GM06990 (cell line): ENCODE results near the gene IGFLR1.

Experiments used
- DNase-seq: peaks from one replicate; pipeline ENCODE4 v3.0.0-alpha.2; 2011; ENCODE audit not compliant: insufficient read length; ENCODE audit errors: extremely low read depth
- H3K27me3 ChIP-seq: replicated peaks from 2 replicates; pipeline ENCODE4 v1.6.0; 2011; ENCODE audit warnings: low read length; ENCODE audit not compliant: control insufficient read depth, insufficient read depth
- H3K36me3 ChIP-seq: 2 replicates; pipeline ENCODE4 v1.5.1; 2011; ENCODE audit warnings: low read length; ENCODE audit not compliant: control insufficient read depth, insufficient read depth
- H3K4me3 ChIP-seq: replicated peaks from 2 replicates; pipeline ENCODE4 v1.5.1; 2011; ENCODE audit warnings: low read depth, mild to moderate bottlenecking, control low read depth, low read length
- TF ChIP-seq, protein P1 (sequence below): IDR thresholded peaks from 2 replicates; pipeline ENCODE4 v1.5.1; 2011; ENCODE audit warnings: low read length, control low read depth, mild to moderate bottlenecking, inconsistent platforms; ENCODE audit not compliant: insufficient read depth, poor library complexity, severe bottlenecking

Gene IGFLR1

DNA sequence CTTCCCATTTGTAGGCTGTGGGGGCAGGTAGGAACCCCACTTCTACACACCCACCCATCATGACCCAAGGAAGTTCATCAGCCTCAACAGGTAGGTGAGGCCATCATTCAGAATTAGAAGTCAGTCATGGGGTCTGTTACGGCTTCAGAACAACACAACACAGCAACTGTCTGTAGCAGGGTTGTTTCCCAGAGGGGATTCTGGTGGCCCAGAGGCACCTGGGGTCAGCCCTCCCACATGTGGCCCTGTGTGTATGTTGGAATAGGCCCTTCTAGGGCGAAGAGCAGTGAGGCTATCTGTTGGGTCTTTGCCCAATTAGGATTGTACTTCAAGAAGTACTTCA, 3.4 kb downstream of the IGFLR1 start:
- DNase-seq: no peak
- H3K27me3 ChIP-seq: no peaks in the 10 kb centered on the region
- H3K4me3 ChIP-seq: no peak overlapping the region
- TF ChIP-seq, protein P1, sequence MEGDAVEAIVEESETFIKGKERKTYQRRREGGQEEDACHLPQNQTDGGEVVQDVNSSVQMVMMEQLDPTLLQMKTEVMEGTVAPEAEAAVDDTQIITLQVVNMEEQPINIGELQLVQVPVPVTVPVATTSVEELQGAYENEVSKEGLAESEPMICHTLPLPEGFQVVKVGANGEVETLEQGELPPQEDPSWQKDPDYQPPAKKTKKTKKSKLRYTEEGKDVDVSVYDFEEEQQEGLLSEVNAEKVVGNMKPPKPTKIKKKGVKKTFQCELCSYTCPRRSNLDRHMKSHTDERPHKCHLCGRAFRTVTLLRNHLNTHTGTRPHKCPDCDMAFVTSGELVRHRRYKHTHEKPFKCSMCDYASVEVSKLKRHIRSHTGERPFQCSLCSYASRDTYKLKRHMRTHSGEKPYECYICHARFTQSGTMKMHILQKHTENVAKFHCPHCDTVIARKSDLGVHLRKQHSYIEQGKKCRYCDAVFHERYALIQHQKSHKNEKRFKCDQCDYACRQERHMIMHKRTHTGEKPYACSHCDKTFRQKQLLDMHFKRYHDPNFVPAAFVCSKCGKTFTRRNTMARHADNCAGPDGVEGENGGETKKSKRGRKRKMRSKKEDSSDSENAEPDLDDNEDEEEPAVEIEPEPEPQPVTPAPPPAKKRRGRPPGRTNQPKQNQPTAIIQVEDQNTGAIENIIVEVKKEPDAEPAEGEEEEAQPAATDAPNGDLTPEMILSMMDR: no peak
- H3K36me3 ChIP-seq: peaks cover 32% of the 10 kb centered on the region

DNA sequence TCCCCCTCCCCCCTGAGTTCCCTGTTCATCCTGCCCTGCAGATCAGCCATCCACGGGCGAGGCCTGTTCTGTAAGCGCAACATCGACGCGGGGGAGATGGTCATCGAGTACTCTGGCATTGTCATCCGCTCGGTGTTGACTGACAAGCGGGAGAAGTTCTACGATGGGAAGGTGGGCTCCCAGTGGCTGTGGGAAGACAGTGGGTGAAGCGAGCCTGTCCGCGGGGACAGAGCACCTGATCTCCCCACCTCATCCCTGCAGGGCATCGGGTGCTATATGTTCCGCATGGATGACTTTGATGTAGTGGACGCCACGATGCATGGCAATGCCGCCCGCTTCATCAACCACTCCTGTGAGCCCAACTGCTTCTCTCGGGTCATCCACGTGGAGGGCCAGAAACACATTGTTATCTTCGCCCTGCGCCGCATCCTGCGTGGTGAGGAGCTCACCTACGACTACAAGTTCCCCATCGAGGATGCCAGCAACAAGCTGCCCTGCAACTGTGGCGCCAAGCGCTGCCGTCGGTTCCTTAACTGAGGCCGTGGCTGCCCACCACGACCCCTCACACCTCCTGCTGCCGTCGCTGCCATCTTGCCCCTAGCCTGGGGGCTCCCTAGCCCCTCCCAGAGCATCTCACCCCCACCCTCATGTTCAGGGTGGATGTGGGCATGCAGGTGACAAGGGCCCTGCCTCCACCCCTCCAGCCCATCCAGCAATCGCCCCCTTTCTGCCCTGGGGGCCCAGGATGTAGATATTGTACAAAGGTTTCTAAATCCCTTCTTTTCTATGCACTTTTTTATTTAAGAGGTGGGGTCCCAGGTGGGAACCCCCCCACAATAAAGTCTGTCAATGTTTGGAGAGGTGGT, 4.0 kb downstream of the IGFLR1 start:
- H3K4me3 ChIP-seq: no peak overlapping the region
- peaks cover 37% of the 10 kb centered on the region for H3K36me3 ChIP-seq
- no peaks in the 10 kb centered on the region for H3K27me3 ChIP-seq
- no peak for DNase-seq
- TF ChIP-seq, protein P1: no peak

DNA sequence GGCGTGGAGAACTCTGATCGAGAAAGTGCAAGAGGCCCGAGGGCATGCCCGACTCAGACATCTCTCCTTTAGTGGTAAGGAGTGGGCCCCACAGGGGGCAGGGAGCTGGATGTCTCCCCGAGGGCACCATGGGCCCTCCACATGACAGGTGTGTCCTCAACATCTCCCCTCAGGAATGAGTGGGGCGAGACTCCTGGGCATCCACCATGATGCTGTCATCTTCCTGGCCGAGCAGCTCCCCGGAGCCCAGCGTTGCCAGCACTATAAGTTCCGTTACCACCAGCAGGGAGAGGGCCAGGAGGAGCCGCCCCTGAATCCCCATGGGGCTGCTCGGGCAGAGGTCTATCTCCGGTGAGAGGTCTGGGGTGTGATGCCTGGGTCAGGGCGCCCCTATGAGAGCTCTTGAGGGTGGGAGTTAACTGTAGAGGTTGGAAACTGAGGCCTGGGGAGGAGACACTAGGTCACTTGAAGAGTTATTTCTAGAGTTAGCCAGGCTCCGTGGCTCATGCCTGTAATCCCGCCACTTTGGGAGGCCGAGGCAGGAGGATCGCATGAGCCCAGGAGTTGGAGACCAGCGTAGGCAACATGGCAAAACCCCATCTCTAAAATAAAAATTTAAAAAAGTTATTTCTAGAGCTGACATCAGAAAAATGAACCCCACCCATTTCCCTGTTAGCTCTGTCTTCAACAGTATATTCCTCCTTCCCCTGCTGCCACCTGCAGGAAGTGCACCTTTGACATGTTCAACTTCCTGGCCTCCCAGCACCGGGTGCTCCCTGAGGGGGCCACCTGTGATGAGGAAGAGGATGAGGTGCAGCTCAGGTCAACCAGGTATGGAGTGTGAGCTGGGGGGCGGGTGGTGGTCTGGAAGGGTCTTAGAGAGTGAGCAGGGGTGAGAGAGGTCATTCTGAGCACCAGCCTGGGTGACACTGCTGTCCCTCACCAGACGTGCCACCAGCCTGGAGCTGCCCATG, 5.1 kb downstream of the IGFLR1 start:
- DNase-seq: no peak
- Histone ChIP-seq H3K27me3 (no peaks in the 10 kb centered on the region), H3K36me3 (peaks cover 41% of the 10 kb centered on the region), H3K4me3 (no peak overlapping the region)
- TF ChIP-seq, protein P1: peak; percentile 34

DNA sequence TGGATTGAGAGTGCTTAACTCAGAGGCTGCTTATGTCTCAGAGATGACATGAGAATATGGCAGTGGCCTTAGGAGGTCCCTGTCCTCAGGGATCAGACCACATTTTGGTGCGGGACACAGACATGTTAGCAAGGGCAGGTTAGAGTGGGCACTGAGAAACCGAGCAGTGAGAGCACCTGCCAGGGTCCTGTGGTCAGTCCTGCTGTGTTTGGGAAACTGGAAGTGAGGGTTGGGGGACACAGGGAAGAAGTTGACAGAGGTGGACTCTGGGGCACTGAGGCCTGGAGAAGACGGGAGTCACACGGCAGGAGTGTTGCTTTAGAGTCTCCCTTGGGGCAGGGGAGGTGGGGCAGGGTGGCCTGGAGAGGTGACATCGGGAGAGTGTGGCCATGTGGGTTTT, 7.4 kb downstream of the IGFLR1 start:
- TF ChIP-seq, protein P1: no peak
- H3K36me3 ChIP-seq: peaks cover 58% of the 10 kb centered on the region
- H3K27me3 ChIP-seq: no peaks in the 10 kb centered on the region
- DNase-seq: no peak
- H3K4me3 ChIP-seq: no peak overlapping the region

DNA sequence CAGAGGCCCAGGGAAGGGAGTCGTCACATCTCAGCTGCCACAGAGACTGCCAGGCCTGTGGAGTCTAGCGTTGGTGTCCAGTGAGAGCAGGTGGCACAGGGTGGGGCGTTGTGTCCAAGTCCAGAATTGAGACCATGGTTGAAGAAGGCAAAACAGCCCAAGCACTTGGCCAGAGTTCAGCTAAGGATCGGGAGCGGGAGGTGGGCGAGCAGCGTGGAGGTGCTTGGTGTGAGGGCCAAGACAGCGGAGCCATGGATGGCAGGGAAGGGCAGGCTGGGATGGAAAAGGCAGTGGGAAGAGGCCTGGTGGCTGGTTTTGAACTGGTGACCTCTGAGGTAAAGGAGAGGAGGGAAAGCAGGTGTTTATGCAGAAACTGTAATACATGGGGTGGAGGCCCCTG, 8.0 kb downstream of the IGFLR1 start:
- Histone ChIP-seq H3K27me3 (no peaks in the 10 kb centered on the region), H3K36me3 (peaks cover 60% of the 10 kb centered on the region), H3K4me3 (no peak overlapping the region)
- TF ChIP-seq, protein P1: no peak
- no peak for DNase-seq
